Renal cortex interstitium (tissue), 11 donors: Measurements from ENCODE around the gene APH1A. TPM values are rescaled to one million over a fixed set of nuclear protein-coding genes. Genes with fewer than 3 reads are reported as not detected.
A peak's percentile ranks its signal among the peaks of the same experiment; 100 is the strongest.

ENCODE experiments used
- DNase-seq, 11 donors: peaks; one replicate each; pipeline ENCODE4 v3.0.0-alpha.2; 2013; ENCODE audit warnings: low read depth in 9 of 11, low spot score in 4 of 11; ENCODE audit errors: extremely low read depth in 1 of 11
- polyA plus RNA-seq, 3 donors: library from polyadenylated mRNA; unstranded; fragments of 120-200 nt; gene quantifications; one replicate each; pipeline ENCODE4 v1.2.1, GENCODE V29; 2013; ENCODE audit not compliant: insufficient read length in 3 of 3

The APH1A gene
- polyA plus RNA-seq, 3 donors, result 179 to 191 (median 187) TPM

DNA sequence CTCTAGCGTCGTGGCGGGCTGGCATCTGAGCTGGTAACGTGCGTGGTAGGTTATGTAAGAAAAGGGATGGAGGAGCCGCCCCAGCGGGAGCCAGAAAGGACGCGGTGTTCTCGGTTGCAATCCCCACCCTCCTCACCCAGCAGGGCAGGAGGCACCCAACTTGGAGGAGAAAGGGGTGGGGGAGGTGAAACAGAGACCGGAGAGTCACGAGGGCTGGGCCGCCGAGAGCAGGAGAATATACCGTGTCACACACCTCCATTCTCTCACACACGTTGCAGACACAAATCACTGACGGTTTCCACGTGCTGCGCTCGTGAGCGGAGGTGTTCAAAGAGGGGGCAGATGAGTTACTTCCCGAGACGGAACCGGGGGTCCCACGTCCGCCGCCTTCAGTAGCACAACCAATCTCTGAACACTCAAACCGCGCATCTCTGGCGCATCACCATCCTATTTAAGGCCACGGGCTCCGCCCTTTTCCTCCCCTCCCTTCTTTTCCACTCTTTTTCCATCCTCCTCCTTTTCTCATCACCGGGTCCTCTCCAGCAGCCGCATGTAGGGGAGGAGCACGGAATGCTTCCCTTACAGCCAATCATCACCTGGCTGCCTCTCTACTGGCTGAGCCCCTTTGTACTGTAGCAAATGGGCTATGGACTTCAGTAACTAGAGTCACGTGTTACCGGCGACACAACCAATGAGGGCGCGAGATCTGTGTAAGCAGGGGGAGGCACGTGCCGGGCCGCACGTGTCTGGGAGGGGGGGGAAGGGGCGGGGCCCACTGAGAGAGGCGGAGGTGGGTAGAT is 13.1 kb upstream of the APH1A start, which contains the start of gene CIART:
CIART (plus strand) TSS at position 797 of the 800 bp plus-strand sequence. CDS start 714 bp downstream, outside the sequence.
- peak; percentile 83 to 98 (median 94) for DNase-seq

- peak in 2 of 11 donors; percentile 55 to 62 for DNase-seq
These were observed 12.5 kb upstream of the APH1A start for GRCh38 chr1:150281221-150281757.

DNA sequence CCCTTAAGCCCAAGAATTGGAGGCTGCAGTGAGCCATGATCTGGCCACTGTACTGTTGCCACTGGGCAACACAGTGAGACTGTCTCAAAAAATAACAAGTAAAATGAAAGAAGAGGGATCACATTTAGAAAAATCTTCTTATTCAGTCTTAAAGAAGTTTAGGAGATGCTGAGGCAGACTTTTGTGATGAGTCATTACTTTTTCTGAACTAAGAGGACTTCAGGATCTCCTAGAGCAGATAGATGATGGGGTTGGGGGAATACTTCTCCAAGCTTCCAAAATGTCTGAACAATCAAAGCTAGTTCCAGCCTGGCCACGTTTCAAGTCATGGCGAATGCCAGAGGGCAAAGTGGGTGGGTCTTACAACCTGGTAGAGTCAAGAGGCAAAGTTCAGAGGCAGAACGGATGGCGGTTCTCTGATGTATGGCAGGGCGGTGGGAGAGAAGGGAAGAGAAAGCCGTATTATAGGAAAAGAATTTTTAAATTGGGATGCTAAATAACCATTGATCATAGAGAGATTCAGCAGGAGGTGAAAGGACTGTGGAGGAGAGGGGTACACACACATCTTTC is 11.4 kb upstream of the APH1A start:
- no peak for DNase-seq

DNA sequence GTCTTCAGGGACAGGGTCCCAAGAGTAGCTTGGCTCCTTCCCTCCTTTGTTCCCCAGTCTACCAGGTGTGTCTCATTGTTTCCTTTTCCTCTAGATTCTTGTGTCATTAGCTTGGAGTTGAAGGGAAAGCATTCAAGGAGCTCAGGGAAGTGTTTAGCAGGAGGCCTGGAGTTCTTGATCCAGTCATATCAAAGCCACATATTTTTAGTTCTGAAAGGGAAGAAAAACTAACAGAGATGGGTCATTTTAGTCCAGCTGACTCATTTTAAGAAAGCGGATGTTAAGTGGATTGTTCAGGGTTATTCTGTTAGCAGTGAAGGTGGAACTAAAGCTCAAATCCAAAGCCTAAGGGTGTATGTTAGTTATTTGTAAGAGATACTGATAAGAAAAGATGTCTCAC is 4.5 kb upstream of the APH1A start:
- DNase-seq, result no peak

- DNase-seq, result no peak
These were observed 2.6 kb upstream of the APH1A start for GRCh38 chr1:150271291-150271959.

- DNase-seq, result no peak
These were observed 635 bp upstream of the APH1A start for GRCh38 chr1:150269451-150269850.

DNA sequence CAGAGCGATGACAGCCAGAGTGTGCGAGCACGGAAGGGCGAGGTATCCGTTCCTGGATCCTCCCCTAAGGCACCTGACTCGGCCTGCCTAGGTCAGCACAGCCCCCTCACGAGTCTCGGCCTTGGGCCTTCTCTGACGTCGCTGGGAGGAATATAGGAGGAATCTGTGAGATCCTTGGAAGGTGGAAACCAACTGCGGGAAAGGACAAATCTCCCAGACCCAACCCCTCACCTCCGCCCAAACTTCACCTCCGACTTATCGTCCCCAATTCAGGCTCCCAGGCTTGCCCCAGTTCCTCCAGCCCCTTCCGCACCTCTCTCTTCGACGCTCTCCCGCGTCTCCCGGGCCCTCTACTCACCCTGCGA is 494 bp downstream of the APH1A start:
- DNase-seq, result no peak

- DNase-seq, result no peak
These were observed 920 bp downstream of the APH1A start for GRCh38 chr1:150267896-150268295.

DNA sequence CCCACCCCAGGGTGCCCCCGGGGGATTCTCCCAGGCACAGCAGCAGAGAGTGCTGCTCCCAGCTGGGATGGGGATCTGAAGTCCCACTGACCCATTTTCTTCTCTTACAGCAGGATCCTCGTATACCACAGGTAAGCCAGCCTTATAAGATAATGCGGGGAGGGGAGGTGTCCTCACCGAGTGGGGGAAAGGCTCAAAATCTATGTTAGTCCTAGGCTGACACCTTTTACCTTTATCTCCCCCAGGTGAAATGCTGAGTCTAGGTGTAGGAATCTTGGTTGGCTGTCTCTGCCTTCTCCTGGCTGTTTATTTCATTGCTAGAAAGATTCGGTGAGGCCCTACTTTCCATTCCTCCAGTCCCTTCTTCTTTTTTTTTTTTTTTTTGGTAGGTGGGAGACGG is 5.3 kb downstream of the APH1A start:
- DNase-seq, result no peak

- no peak for DNase-seq
These were observed 6.2 kb downstream of the APH1A start for GRCh38 chr1:150262388-150263320.

DNA sequence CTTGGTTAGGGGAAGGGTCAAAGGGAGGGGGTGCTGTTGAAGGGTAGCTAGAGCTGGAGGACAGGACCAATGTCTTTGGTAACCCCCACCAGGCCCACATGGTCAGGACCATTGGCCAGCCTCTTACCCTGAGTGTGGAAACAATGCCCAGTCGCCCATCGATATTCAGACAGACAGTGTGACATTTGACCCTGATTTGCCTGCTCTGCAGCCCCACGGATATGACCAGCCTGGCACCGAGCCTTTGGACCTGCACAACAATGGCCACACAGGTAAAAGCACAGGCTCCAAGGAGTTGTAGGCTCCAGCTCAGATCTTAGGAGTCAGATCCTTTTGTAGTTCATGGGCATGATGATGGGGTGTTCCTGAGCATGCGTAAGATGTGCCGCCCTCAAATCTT is 7.4 kb downstream of the APH1A start:
- no peak for DNase-seq

GRCh38 chr1:150259758-150260669 is 8.8 kb downstream of the APH1A start:
- peak in 4 of 11 donors; percentile 68 to 80 (median 74) for DNase-seq

DNA sequence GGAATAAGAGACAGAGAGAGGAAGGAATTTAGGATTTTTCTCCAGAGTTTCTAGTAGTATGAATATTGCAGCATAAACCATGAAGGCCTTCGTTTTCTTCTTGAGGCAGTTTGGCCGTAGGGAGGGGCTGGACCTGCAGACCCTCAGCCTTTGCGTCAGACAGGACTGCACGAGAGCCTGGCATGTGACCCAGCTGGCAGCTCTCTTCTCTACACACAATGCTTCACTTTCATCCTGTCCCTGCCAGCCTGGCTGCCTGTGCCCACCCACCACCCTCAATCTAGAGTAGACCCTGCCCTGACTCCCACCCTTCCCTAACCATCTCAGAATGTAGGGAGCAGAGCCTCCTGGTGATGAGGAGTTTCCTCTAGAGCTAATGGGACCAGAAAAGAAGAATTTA is 9.6 kb downstream of the APH1A start:
- DNase-seq, result no peak

DNA sequence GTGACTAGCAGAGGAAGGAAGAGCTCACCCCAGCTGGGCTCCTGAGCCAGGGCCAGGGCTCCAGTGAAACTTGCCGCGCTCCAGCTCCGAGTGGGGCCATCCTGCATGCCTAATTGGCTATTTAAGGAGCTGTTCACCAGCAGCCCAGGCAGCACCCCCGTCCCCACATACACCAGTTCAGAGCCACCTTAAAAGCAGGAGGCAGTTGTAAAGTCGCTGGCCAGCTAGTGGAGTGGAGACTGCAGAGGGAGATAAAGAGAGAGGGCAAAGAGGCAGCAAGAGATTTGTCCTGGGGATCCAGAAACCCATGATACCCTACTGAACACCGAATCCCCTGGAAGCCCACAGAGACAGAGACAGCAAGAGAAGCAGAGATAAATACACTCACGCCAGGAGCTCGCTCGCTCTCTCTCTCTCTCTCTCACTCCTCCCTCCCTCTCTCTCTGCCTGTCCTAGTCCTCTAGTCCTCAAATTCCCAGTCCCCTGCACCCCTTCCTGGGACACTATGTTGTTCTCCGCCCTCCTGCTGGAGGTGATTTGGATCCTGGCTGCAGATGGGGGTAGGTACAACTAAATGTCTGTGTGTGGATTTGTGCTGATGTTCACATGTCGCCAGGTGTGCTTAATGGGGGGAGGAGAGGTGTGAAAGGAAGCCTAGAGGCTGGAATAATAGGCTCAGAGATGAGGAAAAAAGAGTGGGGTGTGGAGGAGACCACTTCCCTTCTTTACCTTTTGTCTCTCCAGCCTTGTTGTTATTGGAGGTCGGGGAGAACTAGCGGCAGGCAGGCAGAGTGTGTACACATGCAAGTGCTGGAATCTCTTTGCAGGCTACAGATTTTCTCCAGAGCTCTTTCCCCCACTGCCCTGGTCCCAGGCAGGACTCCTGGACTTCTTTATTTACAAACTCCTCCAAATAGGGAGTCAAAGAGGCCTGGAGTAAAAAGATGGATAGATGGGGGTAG is 10.9 kb downstream of the APH1A start, which contains the start of gene CA14:
CA14 (plus strand) TSS at position 151 of the 962 bp plus-strand sequence; CDS start at position 506, 355 bp downstream.
- no peak for DNase-seq

- no peak for DNase-seq
These were observed 12.1 kb downstream of the APH1A start for GRCh38 chr1:150256554-150257341.

- no peak for DNase-seq
These were observed 12.6 kb downstream of the APH1A start for GRCh38 chr1:150256198-150256553.
